ENCODE measurements around the gene GPR84.

Gene GPR84

DNA sequence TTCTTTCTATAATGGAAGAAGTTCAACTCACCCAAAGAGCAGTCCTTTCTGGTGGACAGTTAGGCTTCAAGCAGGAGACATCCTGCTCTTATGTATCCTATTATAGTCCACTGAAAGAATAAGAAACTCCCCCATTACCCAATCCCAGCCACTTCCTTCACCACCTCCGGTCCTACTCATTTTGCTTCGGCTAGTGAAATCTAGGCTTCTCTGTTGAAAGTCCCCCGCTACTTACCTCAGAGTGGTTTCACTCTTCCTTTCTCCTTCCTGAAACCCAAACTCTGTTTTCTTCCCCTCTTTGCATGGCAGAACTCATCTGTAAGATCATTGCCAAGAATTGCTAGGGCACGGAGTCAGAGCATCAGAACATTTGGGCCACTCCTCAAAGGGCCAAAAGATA lies at the start of gene GPR84:
GPR84 (minus strand) TSS at position 74 of the 400 bp plus-strand sequence. CDS start 635 bp downstream, outside the sequence.
- DNase-seq, result peak; percentile 30

DNA sequence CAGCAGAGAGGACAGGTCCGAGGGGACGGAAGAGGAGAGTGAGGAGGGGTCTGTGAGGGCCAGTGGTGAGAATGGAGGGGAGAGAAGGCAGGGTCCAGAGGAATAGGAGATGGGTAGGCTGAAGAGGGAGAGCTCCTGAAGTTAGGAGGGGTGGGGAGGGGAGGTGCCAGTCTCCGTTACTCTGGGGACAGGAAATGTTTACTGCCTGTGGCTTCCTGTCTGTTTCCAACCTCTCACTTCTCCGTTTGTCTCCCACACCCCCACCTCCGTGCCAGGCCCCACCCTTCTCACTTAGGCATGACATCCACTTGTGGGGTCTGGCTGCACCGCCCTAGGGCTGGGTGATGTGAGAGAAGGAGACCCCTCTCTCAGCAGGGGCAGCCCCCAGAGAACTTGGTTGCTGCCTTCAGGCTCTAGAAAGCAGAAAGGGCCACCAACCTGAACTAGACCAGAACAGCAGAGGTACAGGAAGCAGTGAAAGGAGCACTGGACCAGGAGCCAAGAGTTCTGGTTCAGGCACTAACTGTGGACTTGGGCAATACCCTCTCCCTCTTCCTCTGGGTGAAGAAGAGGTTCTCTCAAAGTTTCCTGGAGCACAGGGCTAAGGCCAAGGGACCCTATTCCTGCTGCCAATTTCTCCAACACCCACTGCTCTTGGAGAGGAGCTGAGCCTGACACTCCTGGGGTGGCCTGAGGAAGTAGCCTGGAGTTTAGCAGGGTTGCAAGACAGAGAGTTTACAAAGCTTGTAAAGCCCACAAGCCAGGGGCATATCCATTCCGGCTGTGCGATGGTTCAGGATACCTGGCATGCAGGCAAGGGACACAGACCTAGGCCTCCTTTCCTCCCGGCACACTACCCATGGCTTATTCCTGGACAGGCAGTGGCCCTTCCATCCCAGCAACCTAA lies 49.3 kb upstream of the GPR84 start:
- DNase-seq, result peak; percentile 89

DNA sequence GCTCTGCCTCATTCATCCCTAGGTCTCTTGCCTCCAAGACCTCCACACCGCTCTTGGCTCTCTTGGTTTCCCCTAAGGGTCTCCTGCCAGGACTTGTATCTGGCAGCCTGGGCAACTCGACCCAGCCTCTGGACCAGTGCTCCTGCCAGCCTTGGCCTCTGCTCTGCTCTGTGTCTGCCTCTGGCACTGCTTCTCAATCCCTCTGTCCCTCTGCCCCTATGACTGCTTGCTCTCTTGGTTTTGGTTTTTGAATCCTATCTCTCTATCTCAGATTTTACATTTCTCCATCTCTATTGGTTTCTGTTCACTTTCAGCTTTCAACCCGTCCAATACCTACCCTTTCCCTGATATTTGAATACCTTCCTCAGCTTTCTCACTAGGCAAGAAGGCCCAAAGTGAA lies 48.5 kb upstream of the GPR84 start:
- DNase-seq, result peak; percentile 43

DNA sequence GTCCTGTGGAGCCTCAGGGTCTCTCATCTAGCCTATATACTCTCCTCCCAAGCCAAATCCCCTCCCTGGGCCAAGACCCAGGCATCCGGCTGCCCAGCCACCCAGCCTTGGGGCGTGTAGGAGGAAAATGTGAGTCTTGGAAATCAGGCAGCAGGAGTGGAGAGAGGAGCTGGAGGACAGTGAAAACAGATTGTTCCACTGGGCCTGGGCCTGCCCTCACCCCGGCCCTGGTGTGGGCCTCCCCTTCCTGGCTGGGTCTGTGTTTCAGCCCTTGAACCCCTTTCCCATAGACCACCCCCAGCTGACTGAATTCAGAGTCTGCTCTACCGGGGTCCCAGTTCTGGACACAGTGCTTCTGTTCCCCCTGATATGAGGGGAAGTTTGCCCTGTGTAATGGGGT lies 48.1 kb upstream of the GPR84 start:
- no peak for DNase-seq

DNA sequence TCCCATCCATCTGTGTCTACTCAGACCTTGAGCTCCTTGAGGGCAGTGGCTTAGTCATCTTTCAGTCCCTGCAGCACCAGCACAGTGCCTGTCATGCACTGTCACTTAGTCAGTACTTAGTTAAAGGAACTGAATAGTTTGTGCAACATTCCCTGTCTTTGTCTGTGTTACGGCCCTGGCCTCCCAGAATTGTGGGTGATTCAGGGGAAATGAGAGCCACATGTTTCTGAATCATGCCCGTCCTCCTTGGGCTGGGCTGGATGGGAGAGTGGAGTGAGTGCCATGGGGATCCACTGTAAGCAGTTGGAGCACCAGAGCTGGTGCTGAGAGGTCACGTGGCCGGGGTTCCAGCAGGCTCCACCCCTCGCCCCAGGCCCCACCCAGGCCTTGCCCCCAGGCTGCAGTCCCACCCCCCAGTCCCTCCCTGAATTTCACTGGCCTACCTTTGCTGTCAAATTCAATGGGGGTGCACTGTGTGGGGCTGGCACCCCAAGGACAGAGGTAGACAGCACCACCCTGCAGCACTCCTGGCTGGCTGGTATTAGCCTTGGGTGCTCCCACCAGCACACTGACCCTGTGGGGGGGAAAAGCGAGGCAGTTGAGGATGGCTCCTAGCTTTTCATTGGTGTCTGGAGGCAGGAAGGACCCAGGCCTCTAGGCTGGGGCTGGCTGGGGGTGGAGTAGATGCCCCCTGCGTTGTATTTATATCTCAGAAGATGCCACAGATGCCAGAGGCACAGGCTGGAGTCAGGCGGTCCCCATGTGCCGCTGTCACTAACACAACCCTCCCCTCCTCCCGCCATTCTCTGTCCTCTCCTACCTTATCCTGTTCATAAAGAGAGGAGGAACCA lies 47.3 kb upstream of the GPR84 start:
- peak; percentile 75 for DNase-seq

DNA sequence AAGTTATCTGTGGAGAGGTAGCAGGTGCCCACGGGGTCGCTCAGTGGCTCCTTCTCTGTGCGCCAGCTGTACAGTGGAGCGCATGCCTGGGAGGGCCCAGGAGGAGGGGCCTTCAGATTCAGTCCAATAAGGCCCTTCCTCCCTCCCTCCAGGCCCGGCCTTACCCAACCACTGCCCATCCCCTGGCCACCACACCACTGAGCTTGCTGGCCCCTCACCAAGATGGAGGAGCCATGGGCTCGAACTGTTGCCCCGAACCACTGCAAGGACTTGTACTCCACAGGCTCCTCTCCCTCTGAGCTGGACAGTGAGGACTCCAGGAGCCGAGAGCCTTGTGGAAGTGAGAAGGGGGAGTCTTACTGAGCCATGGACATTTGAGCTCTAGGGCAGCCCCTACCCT lies 45.0 kb upstream of the GPR84 start:
- no peak for DNase-seq

DNA sequence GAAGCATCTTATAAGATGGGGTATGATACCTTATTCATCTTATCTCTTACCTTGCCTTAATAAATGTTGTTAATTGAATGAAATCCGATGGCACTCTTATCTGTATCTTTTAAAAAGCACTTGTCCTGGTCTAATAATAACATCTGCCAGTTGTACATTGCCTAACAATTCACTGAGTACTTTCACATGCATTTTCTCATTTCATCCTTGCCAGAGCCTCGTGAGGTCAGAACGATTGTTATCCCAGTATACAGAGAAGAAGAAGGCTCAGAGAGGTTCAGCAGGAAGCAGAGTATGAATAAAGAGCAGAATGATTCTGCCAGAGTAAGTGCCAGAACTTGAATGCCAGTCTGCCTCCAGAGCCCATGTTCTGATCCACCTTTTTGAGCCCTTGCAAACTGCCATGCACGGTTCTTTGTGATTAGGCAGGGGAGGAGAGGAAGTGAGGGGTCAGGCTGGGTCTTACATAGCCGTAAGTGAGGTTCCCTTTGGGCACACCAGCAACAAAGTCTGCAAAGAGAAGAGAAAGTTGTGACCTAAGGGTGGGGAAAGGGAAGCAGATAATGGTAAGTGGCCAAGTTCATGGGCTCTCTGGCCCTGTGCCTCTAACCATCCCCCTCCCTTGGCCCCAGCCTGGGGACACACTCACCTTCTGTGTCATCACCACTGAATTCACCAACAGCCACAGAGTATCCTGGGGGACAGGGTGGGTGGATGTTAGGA lies 43.1 kb upstream of the GPR84 start:
- no peak for DNase-seq

DNA sequence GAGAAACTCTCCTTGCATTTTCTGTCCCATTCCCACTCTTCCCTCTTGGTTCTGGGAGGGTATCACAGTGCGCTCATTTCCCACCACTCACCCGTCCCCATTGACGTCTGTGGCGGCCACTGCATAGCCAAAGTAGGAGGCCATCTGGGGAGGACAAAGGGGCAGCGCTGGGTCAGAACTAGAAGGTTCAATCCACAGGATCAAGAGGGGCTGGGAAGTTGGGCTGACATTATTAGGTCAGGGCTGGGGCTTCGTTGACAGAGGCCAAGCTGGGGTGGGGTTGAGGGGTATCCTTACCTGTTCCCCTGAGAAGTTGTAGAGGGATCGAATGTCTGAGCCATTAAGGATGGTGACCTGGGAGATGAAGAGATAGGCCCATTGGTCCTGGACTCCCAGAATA lies 41.3 kb upstream of the GPR84 start:
- no peak for DNase-seq

DNA sequence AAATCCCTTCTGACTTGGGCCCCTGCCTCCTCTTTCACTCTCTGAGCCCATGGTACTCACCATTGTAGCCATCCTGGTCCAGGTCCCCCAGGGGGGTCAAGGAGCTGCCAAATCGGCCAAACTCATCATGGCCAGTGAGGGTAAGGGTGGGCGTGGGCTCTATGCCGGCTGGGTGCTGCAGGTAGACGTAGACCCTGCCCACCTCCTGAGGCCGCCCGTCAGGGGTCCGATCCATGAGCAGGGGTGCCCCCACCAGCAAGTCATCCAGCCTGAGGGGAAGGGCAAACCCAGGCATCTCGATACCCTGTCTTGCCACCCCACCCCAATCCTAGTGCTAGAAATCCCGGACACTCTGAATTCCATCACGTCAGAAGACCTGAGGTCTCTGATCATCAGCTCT lies 40.8 kb upstream of the GPR84 start:
- no peak for DNase-seq

DNA sequence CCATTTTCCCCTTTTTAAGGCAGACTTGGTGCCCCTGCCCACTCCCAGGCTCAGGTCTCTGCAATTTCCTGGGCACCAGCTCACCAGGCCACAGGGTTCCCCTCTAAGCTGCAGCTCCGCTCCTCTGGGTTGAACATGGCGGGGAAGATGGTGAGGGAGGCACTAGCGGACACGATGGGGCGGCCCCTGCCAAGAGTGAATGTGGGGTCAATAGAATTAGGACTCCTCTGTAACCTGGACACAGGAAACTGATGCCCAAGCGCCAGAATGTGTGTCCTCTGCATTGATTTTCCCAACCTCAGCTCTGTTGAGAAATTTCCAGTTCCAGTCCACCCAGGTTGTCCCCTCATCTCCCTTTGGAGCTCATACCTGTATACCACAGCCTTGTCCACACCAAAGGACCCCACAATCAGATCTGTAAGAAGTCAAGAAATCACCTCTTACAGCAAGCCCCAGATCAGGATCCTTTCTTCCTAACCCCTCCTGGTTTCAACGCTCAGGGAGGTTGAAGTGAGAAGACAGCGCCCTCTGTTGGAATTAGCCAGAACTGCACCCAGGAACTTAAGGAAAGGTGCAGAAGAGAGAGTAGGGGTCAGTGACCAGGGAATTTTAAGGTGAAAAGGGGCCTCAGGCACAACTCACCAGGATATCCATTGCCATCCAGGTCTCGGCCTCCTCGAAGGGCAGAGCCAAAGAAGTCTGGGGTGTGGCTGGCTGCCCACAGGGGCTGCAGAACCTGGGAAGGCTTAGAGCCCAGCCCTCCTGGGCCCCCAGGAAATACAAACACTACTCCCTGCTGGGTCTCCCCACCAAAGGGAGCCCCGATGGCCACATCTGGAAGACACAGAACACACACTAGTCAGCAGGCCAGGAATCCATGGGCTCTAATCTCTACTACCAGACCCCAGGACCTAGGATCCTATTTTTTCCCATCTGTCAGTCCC lies 40.0 kb upstream of the GPR84 start:
- DNase-seq, result peak; percentile 74

DNA sequence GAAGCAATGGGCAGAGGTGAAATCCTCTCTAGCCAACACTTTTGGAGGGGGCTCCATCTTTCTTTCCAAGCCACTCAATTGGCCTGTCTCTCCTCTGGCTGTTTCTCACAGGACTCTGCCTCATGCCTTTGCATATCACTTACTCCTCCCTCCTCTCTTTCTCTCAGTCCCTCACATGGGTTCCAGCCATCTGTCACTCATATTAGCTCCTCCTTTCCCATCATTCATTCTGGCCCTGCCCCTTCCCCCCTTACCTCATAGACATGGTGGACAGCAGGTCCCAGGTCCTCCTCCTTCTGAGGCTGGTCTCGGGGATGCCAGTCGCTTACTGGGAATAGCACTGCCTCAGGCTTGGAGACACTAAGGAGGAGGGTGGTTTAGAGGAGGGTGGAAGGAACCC lies 36.8 kb upstream of the GPR84 start:
- no peak for DNase-seq

DNA sequence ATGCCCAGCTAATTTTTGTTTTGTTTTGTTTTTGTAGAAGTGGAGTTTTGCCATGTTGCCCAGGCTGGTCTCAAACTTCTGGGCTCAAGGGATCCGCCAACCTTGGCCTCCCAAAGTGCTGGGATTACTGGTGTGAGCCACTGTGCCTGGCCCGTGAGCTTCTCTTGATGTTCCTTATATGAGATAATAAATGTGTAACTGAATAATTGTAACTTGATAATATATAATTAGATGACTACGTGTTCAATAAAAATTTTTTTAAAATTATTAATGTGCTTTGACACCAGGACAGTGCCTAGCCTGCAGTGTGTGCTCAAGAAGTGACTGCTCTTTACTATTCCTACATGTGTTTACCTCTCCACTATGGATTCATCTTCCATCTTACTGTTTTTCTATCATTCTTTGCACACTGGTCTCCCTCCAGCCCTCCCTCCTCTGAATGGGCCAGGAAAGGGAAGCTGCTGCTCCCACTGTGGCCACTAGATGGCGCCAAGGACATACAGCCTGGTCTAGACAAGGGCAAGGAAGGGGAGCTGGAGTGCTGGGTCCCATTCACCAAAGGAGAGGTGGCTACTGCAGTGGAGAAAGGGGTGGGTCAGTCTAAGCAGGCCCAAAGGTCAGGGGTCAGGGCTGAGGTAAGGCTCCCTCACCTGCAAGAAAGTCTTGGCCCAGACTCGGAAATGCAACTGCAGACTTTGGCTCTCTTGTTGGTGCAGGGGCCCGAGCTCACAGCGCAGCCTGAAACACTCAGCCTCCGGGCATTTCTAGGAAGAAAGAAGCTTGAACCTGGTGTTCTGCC lies 34.9 kb upstream of the GPR84 start:
- DNase-seq, result peak; percentile 89

DNA sequence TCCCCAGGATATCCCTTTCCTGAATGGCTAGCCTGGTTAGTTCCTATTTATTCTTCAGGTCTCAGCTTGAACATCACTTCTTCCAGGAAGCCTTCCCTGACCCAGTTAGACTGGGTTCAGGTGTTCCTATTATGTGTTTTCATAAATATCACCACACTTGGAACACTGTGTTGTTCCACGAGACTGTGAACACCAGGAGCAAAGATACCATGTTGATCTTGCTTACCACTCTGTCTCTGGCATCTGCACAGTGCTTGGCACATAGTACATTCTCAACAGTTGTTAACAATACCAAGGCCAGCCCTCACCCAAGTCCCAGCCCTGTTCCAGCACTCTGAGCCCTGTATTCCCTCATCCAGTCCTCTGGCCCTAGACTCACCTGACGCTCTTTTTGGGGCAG lies 33.9 kb upstream of the GPR84 start:
- no peak for DNase-seq

DNA sequence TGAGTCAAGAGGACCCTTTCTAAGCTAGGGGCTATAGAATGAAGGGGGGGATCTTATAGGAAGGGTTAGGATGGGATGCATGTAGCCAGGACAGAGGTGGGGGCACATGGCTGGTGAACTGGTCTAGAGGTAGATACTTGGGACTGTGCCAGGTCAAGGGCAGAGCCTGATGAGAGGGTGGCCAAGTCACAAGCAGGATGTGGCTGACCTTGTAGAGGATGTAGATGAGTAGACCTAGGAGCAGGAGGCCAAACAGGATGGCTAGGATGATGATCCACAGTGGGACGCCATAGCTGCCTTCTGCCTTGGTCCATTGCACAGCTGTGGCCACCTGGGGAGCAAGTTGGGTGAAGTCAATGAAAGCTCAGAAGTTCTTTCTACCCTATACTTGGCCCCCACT lies 32.9 kb upstream of the GPR84 start:
- DNase-seq, result no peak

DNA sequence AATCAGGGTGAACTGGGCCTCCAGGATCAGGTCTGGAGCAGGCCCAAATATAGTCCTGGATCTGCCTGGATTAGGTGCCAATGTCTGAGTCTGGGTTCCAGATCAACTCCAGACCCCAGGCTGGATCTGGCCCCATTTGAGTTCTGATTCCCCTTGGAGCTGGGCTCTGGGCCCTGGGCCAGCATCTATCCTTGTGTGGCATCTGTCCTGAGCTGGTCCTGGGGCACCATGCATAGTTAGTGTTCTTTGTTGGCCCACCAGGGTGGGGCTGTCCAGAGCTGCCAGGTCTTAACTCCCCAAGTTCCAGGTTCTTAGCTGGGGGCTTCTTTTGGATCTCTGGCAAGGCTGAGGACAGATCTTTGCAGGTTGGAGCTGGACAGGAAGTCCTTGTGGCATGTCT lies 31.3 kb upstream of the GPR84 start:
- no peak for DNase-seq

DNA sequence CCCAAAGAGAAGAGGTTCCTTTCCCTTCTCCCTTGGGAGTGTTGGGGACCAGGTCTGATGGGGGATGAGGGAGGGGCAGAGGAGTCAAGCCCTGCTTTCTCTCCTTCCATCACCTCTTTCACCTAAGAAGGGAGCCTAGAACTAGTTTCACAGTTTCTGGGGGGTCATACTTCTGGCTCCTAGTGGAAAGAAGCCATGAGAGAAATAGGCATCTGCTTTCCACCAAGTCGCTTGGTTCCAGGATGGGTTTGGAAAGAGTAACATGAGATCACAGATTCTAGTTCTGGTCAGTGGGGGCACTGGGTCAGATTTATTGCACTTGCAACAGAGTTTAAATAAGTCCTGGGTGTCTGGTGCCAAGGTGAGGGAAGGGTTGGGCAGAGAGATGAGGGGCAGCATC lies 30.7 kb upstream of the GPR84 start:
- DNase-seq, result no peak

DNA sequence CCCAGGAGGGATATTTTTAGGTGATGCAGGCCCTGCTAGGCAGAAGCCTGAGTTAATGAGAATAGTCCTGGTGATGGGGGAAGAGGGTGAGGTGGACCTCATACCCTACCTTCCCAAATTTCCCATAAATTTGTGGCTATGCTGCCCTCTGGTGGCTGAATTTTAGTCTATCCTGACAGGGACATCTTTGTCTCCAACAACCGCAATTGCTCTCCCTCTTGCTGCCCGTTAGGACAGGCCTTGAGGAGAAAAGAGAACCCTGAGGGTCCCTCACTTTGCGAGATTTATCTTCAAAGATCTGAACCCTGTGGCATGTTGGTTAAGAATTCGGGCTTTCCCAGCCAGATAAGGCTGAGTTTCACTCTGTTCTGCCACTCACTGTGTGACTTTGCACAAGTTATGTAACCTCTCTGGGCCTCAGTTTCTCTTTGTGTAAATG lies 30.0 kb upstream of the GPR84 start:
- peak; percentile 51 for DNase-seq

DNA sequence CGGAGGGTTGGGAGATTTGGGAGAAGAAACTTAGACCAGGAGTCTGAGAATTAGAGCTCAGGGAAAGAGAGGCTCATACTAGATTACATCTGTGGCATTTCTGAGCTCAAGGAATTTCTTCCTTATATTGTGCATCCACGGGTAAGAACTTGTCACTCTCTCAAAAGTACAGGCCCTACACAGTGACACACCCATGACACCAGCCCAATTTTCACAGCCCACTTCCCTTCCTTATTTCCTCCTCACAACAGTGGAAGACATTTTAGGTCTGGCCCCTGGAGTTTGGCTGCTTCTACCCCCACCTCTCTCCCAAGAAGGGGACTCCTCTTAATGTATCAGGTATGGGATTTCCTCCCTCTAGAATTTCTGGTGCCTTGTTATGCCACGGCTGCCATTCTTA lies 29.5 kb upstream of the GPR84 start:
- DNase-seq, result no peak

DNA sequence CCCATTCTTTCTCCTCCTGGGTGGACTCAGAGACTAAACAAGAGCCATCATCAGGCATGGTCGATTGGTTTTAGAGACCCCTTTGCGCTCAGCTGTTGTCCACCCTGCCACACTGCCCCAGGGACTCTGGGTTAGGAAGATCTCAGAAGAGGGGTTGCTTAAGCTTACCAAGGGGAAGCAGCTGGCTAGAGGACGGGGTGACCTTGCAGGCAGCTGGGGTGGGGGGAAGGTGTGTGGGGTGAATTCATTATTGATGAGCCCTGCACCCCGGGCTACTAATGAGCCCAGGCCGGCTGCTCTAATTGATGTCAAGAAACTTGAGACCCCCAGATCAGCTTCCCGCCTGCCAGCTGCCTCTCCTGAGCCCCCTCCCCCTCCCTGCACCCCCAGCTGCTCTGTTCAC lies 28.9 kb upstream of the GPR84 start:
- no peak for DNase-seq

DNA sequence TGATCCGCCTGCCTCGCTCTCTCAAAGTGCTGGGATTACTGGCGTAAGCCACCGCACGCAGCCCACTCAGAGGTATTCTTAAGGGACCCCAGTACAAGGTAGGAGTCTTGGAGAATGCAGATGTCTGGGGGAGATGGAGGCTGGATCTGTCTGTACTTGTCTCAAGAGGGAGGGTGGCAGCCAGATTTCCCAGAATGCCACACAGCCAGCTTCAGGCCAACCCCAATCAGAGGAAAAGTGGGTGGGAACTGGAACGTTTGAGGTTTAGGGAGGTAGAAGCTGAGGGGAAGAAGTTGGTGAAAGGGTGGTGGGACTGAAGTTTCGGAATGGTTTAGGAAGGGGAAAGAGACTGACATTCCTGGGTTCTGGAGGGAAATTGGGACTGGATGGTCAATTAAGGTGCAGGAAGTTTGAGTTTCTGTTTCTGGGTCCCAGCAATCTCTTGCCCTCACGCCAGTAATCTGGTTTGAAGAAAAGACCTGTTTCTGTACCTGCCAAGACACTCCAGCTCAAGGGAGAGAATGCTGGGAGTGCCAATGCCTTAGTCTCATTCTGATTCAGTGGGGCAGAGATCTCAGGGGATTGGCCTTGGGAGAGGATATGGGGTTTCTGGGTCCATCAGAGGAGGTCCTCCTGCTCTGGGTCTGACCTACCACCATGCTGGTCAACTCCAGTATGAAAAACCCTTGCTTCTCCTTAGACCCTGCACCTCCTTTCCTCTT lies 28.4 kb upstream of the GPR84 start:
- no peak for DNase-seq
